Effector memory CD8-positive, alpha-beta T cell (primary cell): ENCODE measurements around the gene BMERB1.
"Not testable (repeated sequence)": the region's sequence is repeated elsewhere in the genome, so short reads cannot be mapped to it uniquely, and the experiment has no call there.

ENCODE experiments used
- ATAC-seq: fragments of 150-1000 bp; cut with Tn5 transposase; replicated peaks from 2 replicates; pipeline ENCODE4 v1.10.0; 2021; ENCODE audit warnings: mild to moderate bottlenecking, moderate library complexity
- DNase-seq, 3 experiments: peaks; one replicate each; pipeline ENCODE4 v3.0.0; 2021
- H3K27ac Mint-ChIP-seq, 2 donors: one replicate each; pipeline ENCODE4 v1.8.0; 2022; ENCODE audit warnings: mild to moderate bottlenecking in 2 of 2, mixed read lengths in 2 of 2, moderate library complexity in 2 of 2
- H3K27me3 Mint-ChIP-seq, 2 donors: one replicate each; pipeline ENCODE4 v1.8.0; 2022; ENCODE audit warnings: mixed read lengths in 2 of 2
- H3K36me3 Mint-ChIP-seq: one replicate; pipeline ENCODE4 v1.8.0; 2022; ENCODE audit warnings: mild to moderate bottlenecking, moderate library complexity, mixed read lengths; ENCODE audit not compliant: insufficient read depth
- H3K4me1 Mint-ChIP-seq, 2 donors: one replicate each; pipeline ENCODE4 v1.8.0; 2022; ENCODE audit warnings: low read depth in 2 of 2, mixed read lengths in 2 of 2
- H3K4me3 Mint-ChIP-seq, 2 donors: one replicate each; pipeline ENCODE4 v1.8.0; 2022; ENCODE audit warnings: mild to moderate bottlenecking in 2 of 2, mixed read lengths in 2 of 2, moderate library complexity in 2 of 2
- H3K9me3 Mint-ChIP-seq, 2 donors: one replicate each; pipeline ENCODE4 v1.8.0; 2022; ENCODE audit warnings: mixed read lengths in 2 of 2

Gene BMERB1

GRCh38 chr16:15457400-15457799 is 23.0 kb downstream of the BMERB1 start:
- no peak overlapping the region for H3K27ac Mint-ChIP-seq
- ATAC-seq = no peak
- H3K27me3 Mint-ChIP-seq = no peaks in the 10 kb centered on the region
- H3K4me1 Mint-ChIP-seq = peaks cover 0 to 4% of the 10 kb centered on the region in 2 donors
- DNase-seq = no peak
- H3K4me3 Mint-ChIP-seq = no peak overlapping the region
- no peaks in the 10 kb centered on the region for H3K36me3 Mint-ChIP-seq
- H3K9me3 Mint-ChIP-seq = no peaks in the 10 kb centered on the region

DNA sequence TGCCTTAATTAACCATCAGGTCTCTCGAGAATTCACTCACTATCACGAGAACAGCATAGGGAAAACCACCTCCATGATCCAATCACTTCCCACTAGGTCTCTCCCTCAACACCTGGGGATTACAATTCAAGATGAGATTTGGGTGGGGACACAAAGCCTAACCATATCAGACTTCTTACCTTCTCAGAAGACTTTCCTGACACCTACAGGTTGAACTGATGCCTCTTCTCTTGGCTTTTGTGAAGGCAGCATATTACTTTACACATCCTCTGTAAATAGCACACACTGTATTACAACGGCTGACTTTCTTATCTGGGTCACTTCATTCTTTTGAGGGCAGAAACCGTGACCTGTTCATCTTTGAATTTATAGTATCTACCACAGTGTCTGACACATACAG is 23.6 kb downstream of the BMERB1 start:
- ATAC-seq = no peak
- H3K36me3 Mint-ChIP-seq = no peaks in the 10 kb centered on the region
- no peaks in the 10 kb centered on the region for H3K9me3 Mint-ChIP-seq
- no peaks in the 10 kb centered on the region for H3K27me3 Mint-ChIP-seq
- H3K27ac Mint-ChIP-seq = no peak overlapping the region
- peaks cover 0 to 4% of the 10 kb centered on the region in 2 donors for H3K4me1 Mint-ChIP-seq
- DNase-seq = no peak
- H3K4me3 Mint-ChIP-seq = no peak overlapping the region

DNA sequence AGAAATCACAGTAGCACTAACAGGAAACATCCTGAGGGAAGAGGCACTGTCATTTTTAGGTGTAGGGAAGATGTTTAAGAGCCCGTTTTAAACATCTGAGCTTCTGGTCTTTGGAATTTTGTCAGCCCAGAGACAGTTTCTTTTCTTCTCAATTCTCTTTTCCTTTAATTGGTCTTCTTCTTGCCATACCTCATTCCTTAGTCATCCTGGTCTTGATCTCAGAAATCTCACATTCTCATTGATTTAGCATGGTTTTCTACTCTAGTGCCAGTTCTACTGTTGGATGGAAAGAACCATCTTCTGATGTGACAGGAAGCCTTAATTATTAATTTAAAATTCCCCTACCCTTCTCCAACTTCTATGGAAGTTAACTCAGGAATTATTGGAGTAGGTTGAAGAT is 25.4 kb downstream of the BMERB1 start:
- H3K27ac Mint-ChIP-seq = no peak overlapping the region
- H3K36me3 Mint-ChIP-seq = no peaks in the 10 kb centered on the region
- no peak overlapping the region for H3K4me3 Mint-ChIP-seq
- H3K9me3 Mint-ChIP-seq = no peaks in the 10 kb centered on the region
- no peak for ATAC-seq
- H3K27me3 Mint-ChIP-seq = no peaks in the 10 kb centered on the region
- no peak for DNase-seq
- H3K4me1 Mint-ChIP-seq = no peaks in the 10 kb centered on the region

DNA sequence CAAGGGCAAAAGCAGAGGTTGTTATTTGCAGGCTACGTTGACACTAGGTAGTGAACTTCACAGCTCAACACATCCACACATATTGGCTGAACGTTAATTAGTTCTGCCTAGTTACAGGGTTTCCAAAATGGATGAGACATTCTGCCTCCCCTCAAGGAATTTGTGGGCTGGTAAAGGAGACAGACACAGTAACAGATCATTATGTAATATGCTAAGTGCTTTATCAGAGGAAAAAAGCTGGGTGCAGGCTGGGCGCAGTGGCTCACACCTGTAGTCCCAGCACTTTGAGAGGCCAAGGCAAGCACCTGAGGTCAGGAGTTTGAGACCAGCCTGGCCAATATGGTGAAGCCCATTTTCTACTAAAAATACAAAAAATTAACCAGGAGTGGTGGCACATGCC is 26.2 kb downstream of the BMERB1 start:
- no peak for ATAC-seq
- Mint-ChIP-seq H3K27ac (no peak overlapping the region), H3K36me3 (no peaks in the 10 kb centered on the region), H3K9me3 (no peaks in the 10 kb centered on the region), H3K27me3 (no peaks in the 10 kb centered on the region), H3K4me3 (no peak overlapping the region), H3K4me1 (no peaks in the 10 kb centered on the region)
- DNase-seq = no peak

DNA sequence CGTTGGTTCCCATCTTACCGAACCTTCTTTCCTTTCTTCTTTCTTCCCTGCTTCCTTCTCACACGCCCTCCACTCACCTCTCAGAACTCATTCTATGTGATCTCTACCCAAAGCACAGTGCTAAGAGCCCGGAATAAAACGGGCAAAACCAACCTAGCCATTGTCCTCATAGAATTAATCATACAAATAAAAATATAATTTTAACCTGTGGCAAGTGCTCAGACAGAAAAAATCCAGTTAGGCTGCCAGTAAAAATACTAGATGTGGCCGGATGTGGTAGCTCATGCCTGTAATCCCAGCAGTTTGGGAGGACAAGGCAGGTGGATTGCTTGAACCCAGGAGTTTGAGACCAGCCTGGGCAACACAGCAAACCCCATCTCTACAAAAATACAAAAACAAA is 27.0 kb downstream of the BMERB1 start:
- H3K4me3 Mint-ChIP-seq = no peak overlapping the region
- no peak for DNase-seq
- peak overlapping the region in 1 of 2 donors; percentile 32 for H3K27ac Mint-ChIP-seq
- ATAC-seq = no peak
- H3K9me3 Mint-ChIP-seq = no peaks in the 10 kb centered on the region
- H3K4me1 Mint-ChIP-seq = no peaks in the 10 kb centered on the region
- H3K27me3 Mint-ChIP-seq = no peaks in the 10 kb centered on the region
- peaks cover 4% of the 10 kb centered on the region for H3K36me3 Mint-ChIP-seq

- no peak overlapping the region for H3K4me3 Mint-ChIP-seq
- H3K9me3 Mint-ChIP-seq = no peaks in the 10 kb centered on the region
- peaks cover 9% of the 10 kb centered on the region for H3K36me3 Mint-ChIP-seq
- no peak overlapping the region for H3K27ac Mint-ChIP-seq
- no peak for ATAC-seq
- no peak for DNase-seq
- H3K27me3 Mint-ChIP-seq = no peaks in the 10 kb centered on the region
- no peaks in the 10 kb centered on the region for H3K4me1 Mint-ChIP-seq
Measured at GRCh38 chr16:15464401-15465186, 30.2 kb downstream of the BMERB1 start.

DNA sequence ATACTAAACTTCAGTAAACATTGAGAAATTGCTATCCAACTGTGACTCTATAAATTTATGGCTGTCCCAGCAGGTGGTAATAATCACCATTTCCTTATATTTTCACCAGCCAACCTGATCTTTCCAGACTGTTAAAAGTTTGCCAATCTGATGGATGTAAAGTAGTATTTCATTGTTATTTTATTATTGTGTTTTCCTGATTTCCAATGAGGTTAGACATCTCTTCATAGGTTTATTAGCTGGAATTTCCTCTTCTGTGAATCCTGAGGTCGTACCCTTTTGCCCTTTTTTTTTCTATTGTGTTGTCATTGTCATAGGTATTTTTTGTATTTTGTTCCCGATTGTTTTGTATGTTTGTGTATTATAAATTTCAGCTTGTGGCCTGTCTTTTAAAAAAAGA is 31.7 kb downstream of the BMERB1 start:
- peak overlapping the region in 1 of 2 donors; percentile 57 for H3K27ac Mint-ChIP-seq

GRCh38 chr16:15466886-15467781 is 32.7 kb downstream of the BMERB1 start:
- Mint-ChIP-seq H3K4me3 (no peak overlapping the region), H3K27me3 (no peaks in the 10 kb centered on the region), H3K4me1 (no peaks in the 10 kb centered on the region), H3K9me3 (no peaks in the 10 kb centered on the region), H3K27ac (no peak overlapping the region), H3K36me3 (peaks cover 9% of the 10 kb centered on the region)
- no peak for ATAC-seq
- DNase-seq = no peak

More for the DNA sequence above, 31.7 kb downstream of the BMERB1 start:
- DNase-seq = no peak
- no peaks in the 10 kb centered on the region for H3K27me3 Mint-ChIP-seq
- H3K36me3 Mint-ChIP-seq = peaks cover 9% of the 10 kb centered on the region
- H3K4me1 Mint-ChIP-seq = no peaks in the 10 kb centered on the region
- no peaks in the 10 kb centered on the region for H3K9me3 Mint-ChIP-seq
- no peak overlapping the region for H3K4me3 Mint-ChIP-seq
- ATAC-seq = no peak

DNA sequence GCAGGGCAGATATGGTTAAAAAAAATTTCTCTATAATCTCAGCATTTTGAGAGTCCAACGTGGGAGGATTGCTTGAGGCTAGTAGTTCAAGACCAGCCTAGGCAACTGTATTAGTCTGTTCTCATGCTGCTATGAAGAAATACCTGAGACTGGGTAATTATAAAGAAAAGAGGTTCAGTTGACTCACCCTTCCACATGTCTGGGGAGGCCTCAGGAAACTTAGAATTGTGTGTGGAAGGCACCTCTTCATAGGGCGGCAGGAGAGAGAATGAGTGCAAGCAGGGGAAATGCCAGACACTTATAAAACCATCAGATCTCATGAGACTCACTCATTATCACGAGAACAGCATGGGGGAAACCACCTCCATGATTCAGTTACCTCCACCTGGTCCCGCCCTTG is 42.6 kb downstream of the BMERB1 start:
- not testable (repeated sequence) for H3K9me3 Mint-ChIP-seq, DNase-seq, ATAC-seq, H3K4me1 Mint-ChIP-seq, H3K4me3 Mint-ChIP-seq, H3K36me3 Mint-ChIP-seq, H3K27ac Mint-ChIP-seq
- H3K27me3 Mint-ChIP-seq = peaks cover 0 to 15% of the 10 kb centered on the region in 2 donors

- H3K4me3 Mint-ChIP-seq = no peak overlapping the region
Measured at GRCh38 chr16:15477802-15478201, 43.4 kb downstream of the BMERB1 start.

GRCh38 chr16:15482068-15482747 is 47.8 kb downstream of the BMERB1 start:
- Mint-ChIP-seq H3K36me3 (no peaks in the 10 kb centered on the region), H3K9me3 (no peaks in the 10 kb centered on the region), H3K27ac (no peak overlapping the region), H3K4me3 (no peak overlapping the region), H3K27me3 (peaks cover 0 to 3% of the 10 kb centered on the region in 2 donors), H3K4me1 (peaks cover 0 to 4% of the 10 kb centered on the region in 2 donors)
- ATAC-seq = no peak
- DNase-seq = no peak

More at GRCh38 chr16:15477802-15478201, 43.4 kb downstream of the BMERB1 start:
- Mint-ChIP-seq H3K27me3 (peaks cover 0 to 15% of the 10 kb centered on the region in 2 donors), H3K27ac (peak overlapping the region in 1 of 2 donors; percentile 26), H3K4me1 (peaks cover 0 to 7% of the 10 kb centered on the region in 2 donors), H3K36me3 (no peaks in the 10 kb centered on the region), H3K9me3 (no peaks in the 10 kb centered on the region)
- ATAC-seq (no peak), DNase-seq (no peak)

GRCh38 chr16:15482748-15483298 is 48.4 kb downstream of the BMERB1 start:
- no peak for ATAC-seq
- Mint-ChIP-seq H3K4me3 (no peak overlapping the region), H3K27me3 (no peaks in the 10 kb centered on the region), H3K9me3 (no peaks in the 10 kb centered on the region), H3K4me1 (peaks cover 0 to 1% of the 10 kb centered on the region in 2 donors), H3K36me3 (no peaks in the 10 kb centered on the region), H3K27ac (no peak overlapping the region)
- DNase-seq = no peak

GRCh38 chr16:15483857-15484256 is 49.5 kb downstream of the BMERB1 start:
- no peak overlapping the region for H3K27ac Mint-ChIP-seq
- no peaks in the 10 kb centered on the region for H3K9me3 Mint-ChIP-seq
- H3K4me3 Mint-ChIP-seq = no peak overlapping the region
- H3K36me3 Mint-ChIP-seq = no peaks in the 10 kb centered on the region
- peaks cover 0 to 1% of the 10 kb centered on the region in 2 donors for H3K4me1 Mint-ChIP-seq
- ATAC-seq (no peak), DNase-seq (no peak)
- no peaks in the 10 kb centered on the region for H3K27me3 Mint-ChIP-seq
